22Rv1 (cell line): ENCODE results near the gene GOLGA3.
"Not testable (repeated sequence)": the region's sequence is repeated elsewhere in the genome, so short reads cannot be mapped to it uniquely, and the experiment has no call there.

Experiments used
- H3K27ac ChIP-seq: fragments of 450-650 bp; 2 replicates; pipeline ENCODE4 v1.5.1; 2017
- ZFX ChIP-seq: fragments of 450-650 bp; IDR thresholded peaks from 2 replicates; pipeline ENCODE4 v1.6.1; 2017; ENCODE audit warnings: antibody characterized with exemption, borderline replicate concordance
- TF ChIP-seq, protein P1 (sequence below): fragments of 450-650 bp; IDR thresholded peaks from 2 replicates; pipeline ENCODE4 v1.5.1; 2017; ENCODE audit warnings: mild to moderate bottlenecking

The GOLGA3 gene

DNA sequence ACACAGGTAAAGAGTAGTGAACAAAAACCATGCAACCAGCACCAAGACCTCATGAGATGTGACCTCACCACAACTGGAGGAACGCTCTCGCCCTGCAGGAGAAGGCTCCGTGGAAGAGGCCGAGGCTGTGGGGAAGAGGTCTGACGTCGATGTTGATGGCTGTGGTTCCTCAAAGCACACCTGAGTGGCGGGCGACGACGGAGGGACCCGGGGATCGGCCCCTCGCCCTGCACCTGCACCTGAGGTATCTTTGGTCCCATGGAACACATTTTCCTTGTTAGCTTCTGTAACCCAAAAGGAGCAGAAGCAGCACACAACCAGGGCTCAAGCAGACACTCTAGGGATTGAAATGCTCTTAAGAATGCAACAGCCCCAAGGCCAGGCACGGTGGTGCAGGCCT, 40.9 kb upstream of the GOLGA3 start:
- no peak overlapping the region for H3K27ac ChIP-seq
- TF ChIP-seq, protein P1, sequence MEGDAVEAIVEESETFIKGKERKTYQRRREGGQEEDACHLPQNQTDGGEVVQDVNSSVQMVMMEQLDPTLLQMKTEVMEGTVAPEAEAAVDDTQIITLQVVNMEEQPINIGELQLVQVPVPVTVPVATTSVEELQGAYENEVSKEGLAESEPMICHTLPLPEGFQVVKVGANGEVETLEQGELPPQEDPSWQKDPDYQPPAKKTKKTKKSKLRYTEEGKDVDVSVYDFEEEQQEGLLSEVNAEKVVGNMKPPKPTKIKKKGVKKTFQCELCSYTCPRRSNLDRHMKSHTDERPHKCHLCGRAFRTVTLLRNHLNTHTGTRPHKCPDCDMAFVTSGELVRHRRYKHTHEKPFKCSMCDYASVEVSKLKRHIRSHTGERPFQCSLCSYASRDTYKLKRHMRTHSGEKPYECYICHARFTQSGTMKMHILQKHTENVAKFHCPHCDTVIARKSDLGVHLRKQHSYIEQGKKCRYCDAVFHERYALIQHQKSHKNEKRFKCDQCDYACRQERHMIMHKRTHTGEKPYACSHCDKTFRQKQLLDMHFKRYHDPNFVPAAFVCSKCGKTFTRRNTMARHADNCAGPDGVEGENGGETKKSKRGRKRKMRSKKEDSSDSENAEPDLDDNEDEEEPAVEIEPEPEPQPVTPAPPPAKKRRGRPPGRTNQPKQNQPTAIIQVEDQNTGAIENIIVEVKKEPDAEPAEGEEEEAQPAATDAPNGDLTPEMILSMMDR = no peak
- no peak for TF ChIP-seq ZFX

DNA sequence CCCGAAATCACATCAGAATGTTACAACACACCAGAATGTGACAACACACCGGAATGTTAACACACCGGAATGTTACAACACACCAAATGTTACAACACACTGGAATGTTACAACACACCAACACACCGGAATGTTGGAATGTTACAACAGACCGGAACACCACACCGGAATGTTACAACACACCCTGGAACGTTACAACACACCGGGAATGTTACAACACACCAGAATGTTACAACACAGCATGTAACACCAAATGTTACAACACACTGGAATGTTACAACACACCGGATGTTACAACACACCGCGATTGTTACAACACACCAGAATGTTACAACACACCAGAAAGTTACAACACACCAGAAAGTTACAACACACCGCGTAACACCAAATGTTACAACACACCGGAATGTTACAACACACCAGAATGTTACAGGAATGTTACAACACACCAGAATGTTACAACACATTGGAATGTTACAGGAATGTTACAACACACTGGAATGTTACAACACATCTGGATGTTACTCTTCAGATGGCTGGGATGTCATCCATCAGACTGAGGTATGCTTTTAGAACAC, 37.7 kb upstream of the GOLGA3 start:
- no peak overlapping the region for H3K27ac ChIP-seq
- no peak for TF ChIP-seq ZFX
- TF ChIP-seq, protein P1 = no peak

DNA sequence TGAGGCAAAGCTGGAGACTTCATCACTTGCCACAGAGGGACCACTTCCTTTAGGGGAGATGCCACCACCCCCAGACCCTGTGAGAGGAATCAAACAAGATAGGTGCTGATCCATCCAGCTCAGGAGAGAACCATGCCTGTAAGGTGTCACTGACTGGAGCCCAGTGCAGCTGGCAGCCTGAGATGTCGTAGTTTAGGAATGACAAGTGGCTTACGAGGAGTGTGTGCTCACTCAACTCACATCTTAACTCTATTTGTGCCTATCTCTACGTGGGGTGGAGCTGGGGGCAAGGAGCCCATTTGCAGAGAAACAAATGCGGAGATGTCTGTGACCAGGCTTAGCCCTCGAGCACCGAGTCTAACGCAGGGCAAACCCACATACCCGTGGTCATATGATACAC, 32.9 kb upstream of the GOLGA3 start:
- no peak for TF ChIP-seq ZFX
- TF ChIP-seq, protein P1 = no peak
- no peak overlapping the region for H3K27ac ChIP-seq

DNA sequence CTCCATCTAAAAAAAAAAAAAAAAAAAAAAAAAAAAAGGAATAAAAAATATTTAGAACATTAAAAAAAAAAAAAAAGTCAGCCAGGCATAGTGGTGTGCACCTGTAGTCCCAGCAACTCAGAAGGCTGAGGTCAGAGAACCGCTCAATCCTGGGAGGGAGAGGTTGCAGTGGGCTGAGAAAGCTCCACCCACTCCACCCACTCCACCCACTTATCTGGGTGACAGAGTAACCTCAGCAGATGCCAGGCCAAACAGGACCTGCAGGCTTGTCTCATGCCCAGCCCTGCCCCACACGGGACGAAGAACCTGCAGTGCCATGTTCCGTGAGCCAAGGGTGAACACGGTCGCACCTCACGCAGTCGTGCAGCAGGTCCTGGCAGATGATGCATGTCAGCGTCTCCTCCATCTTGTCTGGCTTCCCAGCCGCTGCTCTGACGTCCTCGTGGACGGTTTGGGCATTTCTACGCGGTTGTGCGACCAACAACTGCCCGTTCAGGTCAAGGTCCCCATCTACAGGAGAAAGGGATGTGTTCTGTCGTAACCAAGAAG, 30.1 kb upstream of the GOLGA3 start:
- TF ChIP-seq ZFX = no peak
- TF ChIP-seq, protein P1 = no peak
- 0 out of 2 replicates have a peak overlapping the region, but pooled peaks have one; percentile 27 for H3K27ac ChIP-seq

DNA sequence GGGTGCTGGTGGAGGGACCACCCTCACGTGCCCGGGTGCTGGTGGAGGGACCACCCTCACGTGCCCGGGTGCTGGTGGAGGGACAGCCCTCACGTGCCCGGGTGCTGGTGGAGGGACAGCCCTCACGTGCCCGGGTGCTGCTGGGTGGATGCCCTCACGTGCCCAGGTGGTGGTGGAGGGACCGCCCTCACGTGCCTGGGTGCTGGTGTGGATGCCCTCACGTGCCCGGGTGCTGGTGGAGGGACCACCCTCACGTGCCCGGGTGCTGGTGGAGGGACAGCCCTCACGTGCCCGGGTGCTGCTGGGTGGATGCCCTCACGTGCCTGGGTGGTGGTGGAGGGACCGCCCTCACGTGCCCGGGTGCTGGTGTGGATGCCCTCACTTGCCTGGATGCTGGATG, 28.4 kb upstream of the GOLGA3 start:
- not testable (repeated sequence) for H3K27ac ChIP-seq

DNA sequence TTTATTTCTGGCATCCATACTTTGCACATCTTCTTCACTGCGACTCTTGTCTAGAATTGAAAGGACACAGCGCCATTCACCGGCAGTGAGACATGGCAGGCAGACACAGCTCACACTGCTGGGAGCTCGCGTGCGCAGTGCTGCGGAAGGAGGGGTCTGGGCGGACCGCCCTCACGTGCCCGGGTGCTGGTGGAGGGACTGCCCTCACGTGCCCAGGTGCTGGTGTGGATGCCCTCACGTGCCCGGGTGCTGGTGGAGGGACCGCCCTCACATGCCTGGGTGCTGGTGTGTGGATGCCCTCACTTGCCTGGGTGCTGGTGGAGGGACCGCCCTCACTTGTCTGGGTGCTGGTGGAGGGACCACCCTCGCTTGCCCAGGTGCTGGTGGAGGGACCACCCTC, 27.9 kb upstream of the GOLGA3 start:
- TF ChIP-seq ZFX = no peak
- TF ChIP-seq, protein P1 = no peak
- H3K27ac ChIP-seq = no peak overlapping the region

DNA sequence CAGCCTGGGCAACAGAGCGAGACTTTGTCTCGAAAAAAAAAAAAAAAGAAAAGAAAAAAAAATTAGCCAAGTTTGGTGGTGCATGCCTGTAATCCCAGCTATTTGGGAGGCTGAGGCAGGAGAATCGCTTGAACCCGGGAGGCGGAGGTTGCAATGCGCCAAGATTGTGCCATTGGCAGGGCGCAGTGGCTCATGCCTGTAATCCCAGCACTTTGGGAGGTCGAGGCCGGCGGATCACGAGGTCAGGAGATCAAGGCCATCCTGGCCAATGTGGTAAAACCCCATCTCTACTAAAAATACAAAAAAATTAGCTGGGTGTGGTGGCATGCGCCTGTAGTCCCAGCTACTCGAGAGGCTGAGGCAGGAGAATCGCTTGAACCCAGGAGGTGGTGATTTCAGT, 26.5 kb upstream of the GOLGA3 start:
- H3K27ac ChIP-seq = not testable (repeated sequence)

DNA sequence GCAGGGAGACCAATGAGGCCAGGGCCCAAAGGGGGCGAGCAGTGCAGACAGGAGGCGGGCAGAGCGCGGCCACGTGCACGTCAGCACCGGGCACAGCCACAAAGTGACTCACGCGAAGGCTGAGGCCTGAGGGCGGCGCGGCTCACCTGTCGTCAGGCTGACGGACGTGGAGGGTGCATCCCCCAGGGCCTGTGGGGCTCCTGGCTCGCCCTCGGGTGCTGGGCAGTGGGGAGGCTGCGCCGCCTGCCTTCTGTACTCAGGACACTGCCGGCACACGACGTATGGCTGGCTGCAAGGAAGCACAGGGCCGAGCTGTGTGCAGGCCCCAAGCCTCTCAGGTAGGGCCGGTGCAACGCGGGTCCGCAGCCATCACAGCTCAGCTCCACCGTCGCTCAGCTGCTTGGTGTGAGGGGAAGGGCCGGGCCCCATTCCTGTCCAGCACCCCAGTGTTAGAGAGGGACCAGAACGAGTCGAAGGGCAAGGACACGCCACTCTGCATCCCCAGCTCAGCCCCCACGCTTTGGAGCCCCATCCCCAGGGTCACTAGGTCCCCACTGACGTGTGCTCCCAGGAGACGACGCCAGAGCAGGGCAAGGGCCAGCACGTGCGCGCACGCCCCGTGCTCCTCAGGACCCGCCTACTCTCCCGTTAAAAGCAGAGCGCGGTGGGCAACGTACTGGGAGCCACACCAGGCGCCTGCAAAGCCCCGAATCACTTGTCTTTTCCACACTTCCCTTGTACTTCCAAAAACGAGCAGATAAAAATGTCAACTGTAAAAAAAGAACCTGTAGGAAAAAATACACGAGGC, 24.8 kb upstream of the GOLGA3 start:
- no peak for TF ChIP-seq ZFX
- TF ChIP-seq, protein P1 = no peak
- no peak overlapping the region for H3K27ac ChIP-seq
